ENCODE measurements around the gene ZNF821.

Gene ZNF821

GRCh38 chr16:71927787-71928186 lies 43.8 kb upstream of the ZNF821 start:
- H3K36me3 ChIP-seq (ENCODE audit: control insufficient read depth, low read length) = peaks cover 83% of the 10 kb centered on the region
- no peak overlapping the region for H3K4me3 ChIP-seq (ENCODE audit: low read length)
- H3K4me1 ChIP-seq (ENCODE audit: control insufficient read depth, low read length) = peaks cover 21% of the 10 kb centered on the region
- H3K9me2 ChIP-seq (replicated peaks; ENCODE audit: control insufficient read depth, low read length) = no peaks in the 10 kb centered on the region
- H4K20me1 ChIP-seq (ENCODE audit: control insufficient read depth, insufficient read depth, low read depth, low read length) = peaks cover 10% of the 10 kb centered on the region; the same call in 1 of the 2 replicates
- H3K4me2 ChIP-seq (ENCODE audit: low read length) = no peak overlapping the region
- H3K9me3 ChIP-seq (ENCODE audit: control insufficient read depth, insufficient read depth, low read length) = no peaks in the 10 kb centered on the region
- peaks cover 24% of the 10 kb centered on the region for H3K79me2 ChIP-seq (ENCODE audit: control insufficient read depth, low read length)
- no peak overlapping the region for H3K27ac ChIP-seq (ENCODE audit: low read depth, low read length)
- H3K27me3 ChIP-seq (ENCODE audit: control insufficient read depth, low read length) = no peaks in the 10 kb centered on the region
- TF ChIP-seq EZH2phosphoT487 (IDR thresholded peaks at IDR 0.05; ENCODE audit: borderline replicate concordance, low read length) = no peak
- TF ChIP-seq, protein P1, sequence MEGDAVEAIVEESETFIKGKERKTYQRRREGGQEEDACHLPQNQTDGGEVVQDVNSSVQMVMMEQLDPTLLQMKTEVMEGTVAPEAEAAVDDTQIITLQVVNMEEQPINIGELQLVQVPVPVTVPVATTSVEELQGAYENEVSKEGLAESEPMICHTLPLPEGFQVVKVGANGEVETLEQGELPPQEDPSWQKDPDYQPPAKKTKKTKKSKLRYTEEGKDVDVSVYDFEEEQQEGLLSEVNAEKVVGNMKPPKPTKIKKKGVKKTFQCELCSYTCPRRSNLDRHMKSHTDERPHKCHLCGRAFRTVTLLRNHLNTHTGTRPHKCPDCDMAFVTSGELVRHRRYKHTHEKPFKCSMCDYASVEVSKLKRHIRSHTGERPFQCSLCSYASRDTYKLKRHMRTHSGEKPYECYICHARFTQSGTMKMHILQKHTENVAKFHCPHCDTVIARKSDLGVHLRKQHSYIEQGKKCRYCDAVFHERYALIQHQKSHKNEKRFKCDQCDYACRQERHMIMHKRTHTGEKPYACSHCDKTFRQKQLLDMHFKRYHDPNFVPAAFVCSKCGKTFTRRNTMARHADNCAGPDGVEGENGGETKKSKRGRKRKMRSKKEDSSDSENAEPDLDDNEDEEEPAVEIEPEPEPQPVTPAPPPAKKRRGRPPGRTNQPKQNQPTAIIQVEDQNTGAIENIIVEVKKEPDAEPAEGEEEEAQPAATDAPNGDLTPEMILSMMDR (IDR thresholded peaks at IDR 0.05; ENCODE audit: low read depth, low read length, poor library complexity, severe bottlenecking) = no peak
- H3F3A ChIP-seq (ENCODE audit: control insufficient read depth, insufficient read depth) = 0 out of 2 replicates have a peak, but pooled peaks cover 3% of the 10 kb centered on the region

- Histone ChIP-seq H3F3A (ENCODE audit: control insufficient read depth, insufficient read depth) (0 out of 2 replicates have a peak, but pooled peaks cover 3% of the 10 kb centered on the region), H3K4me2 (ENCODE audit: low read length) (no peak overlapping the region), H3K4me1 (ENCODE audit: control insufficient read depth, low read length) (peaks cover 21% of the 10 kb centered on the region), H3K4me3 (ENCODE audit: low read length) (no peak overlapping the region), H3K36me3 (ENCODE audit: control insufficient read depth, low read length) (peaks cover 86% of the 10 kb centered on the region), H4K20me1 (ENCODE audit: control insufficient read depth, insufficient read depth, low read depth, low read length) (peaks cover 9% of the 10 kb centered on the region; the same call in 1 of the 2 replicates), H3K9me3 (ENCODE audit: control insufficient read depth, insufficient read depth, low read length) (no peaks in the 10 kb centered on the region), H3K27me3 (ENCODE audit: control insufficient read depth, low read length) (no peaks in the 10 kb centered on the region), H3K27ac (ENCODE audit: low read depth, low read length) (no peak overlapping the region), H3K79me2 (ENCODE audit: control insufficient read depth, low read length) (peaks cover 24% of the 10 kb centered on the region), H3K9me2 (replicated peaks; ENCODE audit: control insufficient read depth, low read length) (no peaks in the 10 kb centered on the region)
- no peak for TF ChIP-seq EZH2phosphoT487 (IDR thresholded peaks at IDR 0.05; ENCODE audit: borderline replicate concordance, low read length)
- TF ChIP-seq, protein P1 (IDR thresholded peaks at IDR 0.05; ENCODE audit: low read depth, low read length, poor library complexity, severe bottlenecking) = no peak
These were observed 43.4 kb upstream of the ZNF821 start for GRCh38 chr16:71927383-71927782.

DNA sequence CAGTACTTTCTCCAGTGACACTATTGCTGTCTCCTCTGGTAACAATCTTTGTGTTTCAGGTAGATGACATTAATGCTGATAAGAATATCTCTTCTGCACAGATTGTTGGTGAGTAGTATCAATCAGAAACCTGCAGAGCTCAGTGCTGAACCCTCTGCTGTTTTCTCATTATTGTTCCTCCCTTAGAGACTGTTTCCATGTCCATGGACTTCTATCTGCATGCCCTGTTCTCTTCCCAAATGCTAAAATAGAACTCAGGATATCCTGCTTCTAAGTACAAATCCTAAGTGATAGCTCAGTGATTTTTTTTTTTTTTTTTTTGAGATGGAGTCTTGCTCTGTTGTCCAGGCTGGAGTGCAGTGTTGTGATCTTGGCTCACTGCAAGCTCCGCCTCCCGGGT lies 40.7 kb upstream of the ZNF821 start:
- H4K20me1 ChIP-seq (ENCODE audit: control insufficient read depth, insufficient read depth, low read depth, low read length) = no peaks in the 10 kb centered on the region
- no peak overlapping the region for H3K4me2 ChIP-seq (ENCODE audit: low read length)
- H3K79me2 ChIP-seq (ENCODE audit: control insufficient read depth, low read length) = peaks cover 21% of the 10 kb centered on the region
- no peaks in the 10 kb centered on the region for H3K27me3 ChIP-seq (ENCODE audit: control insufficient read depth, low read length)
- TF ChIP-seq, protein P1 (IDR thresholded peaks at IDR 0.05; ENCODE audit: low read depth, low read length, poor library complexity, severe bottlenecking) = no peak
- TF ChIP-seq EZH2phosphoT487 (IDR thresholded peaks at IDR 0.05; ENCODE audit: borderline replicate concordance, low read length) = no peak
- peaks cover 94% of the 10 kb centered on the region for H3K36me3 ChIP-seq (ENCODE audit: control insufficient read depth, low read length)
- H3K9me3 ChIP-seq (ENCODE audit: control insufficient read depth, insufficient read depth, low read length) = no peaks in the 10 kb centered on the region
- no peaks in the 10 kb centered on the region for H3F3A ChIP-seq (ENCODE audit: control insufficient read depth, insufficient read depth)
- no peak overlapping the region for H3K27ac ChIP-seq (ENCODE audit: low read depth, low read length)
- no peaks in the 10 kb centered on the region for H3K4me1 ChIP-seq (ENCODE audit: control insufficient read depth, low read length)
- H3K4me3 ChIP-seq (ENCODE audit: low read length) = no peak overlapping the region
- H3K9me2 ChIP-seq (replicated peaks; ENCODE audit: control insufficient read depth, low read length) = no peaks in the 10 kb centered on the region

Measured in DOHH2 (cell line).